Measurements from ENCODE around the gene GALNT18. TPM values are rescaled to one million over a fixed set of nuclear protein-coding genes. Genes with fewer than 3 reads are reported as not detected.

Gene GALNT18
- total RNA-seq, 1 donor from 2014 or later = 2.1 TPM

DNA sequence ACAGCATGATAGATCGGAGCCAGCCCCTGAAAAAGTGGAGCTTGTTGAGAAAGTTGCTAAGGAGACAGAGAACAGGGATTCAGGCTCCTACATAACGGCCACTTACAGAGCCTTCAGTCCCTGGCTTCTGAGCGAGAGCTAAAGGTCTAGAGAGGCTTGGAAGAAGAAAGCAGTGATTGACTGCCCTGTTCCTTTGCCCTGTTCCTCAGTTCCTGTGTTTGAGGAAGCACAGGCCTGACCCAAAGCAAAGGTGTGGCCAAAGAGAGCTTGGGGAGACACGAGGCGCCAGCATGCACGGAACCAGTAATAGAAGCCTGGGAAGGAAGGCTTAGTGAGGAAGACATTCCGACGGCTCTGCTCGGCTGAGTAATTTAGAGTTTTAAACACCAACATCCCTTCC lies 194.7 kb downstream of the GALNT18 start:
- TF ChIP-seq, protein P1, sequence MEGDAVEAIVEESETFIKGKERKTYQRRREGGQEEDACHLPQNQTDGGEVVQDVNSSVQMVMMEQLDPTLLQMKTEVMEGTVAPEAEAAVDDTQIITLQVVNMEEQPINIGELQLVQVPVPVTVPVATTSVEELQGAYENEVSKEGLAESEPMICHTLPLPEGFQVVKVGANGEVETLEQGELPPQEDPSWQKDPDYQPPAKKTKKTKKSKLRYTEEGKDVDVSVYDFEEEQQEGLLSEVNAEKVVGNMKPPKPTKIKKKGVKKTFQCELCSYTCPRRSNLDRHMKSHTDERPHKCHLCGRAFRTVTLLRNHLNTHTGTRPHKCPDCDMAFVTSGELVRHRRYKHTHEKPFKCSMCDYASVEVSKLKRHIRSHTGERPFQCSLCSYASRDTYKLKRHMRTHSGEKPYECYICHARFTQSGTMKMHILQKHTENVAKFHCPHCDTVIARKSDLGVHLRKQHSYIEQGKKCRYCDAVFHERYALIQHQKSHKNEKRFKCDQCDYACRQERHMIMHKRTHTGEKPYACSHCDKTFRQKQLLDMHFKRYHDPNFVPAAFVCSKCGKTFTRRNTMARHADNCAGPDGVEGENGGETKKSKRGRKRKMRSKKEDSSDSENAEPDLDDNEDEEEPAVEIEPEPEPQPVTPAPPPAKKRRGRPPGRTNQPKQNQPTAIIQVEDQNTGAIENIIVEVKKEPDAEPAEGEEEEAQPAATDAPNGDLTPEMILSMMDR (IDR thresholded peaks at IDR 0.05; ENCODE audit: unreplicated experiment) = no peak

DNA sequence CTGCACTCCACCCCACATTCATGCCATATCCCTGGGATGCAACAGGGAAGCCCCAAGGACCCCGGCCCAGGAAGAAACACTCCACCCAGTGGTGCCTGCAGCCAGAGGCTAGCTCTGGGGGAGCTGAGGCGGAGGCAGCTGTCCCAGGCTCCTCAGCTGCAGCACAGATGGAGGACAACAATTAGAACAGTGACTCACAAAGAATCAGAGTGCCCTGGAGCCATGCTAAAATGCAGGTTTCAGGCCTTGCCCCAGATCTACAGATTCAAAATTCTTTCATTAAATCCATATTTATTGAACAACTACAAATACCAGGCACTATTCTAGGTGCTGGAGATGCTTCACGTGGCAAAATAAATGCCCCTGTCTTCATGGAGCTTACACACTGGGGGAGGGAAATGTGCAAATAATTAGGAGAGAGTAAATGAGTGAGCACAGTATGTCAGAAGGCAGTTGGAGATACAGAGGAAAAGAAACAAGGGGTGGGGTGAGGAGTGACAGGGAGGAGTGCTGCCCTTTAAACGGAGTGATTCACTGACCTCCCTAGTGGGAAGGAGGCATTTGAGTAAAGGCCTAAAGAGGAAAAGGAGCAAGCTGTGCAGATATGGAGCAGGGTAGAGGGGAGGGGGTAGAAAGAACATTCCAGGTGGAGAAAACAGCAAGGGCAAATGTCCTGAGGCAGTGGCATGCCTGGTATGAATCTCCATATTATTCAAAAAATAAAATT lies 195.4 kb downstream of the GALNT18 start:
- H3K36me3 Mint-ChIP-seq (ENCODE audit: insufficient read depth) = no peaks in the 10 kb centered on the region
- H3K27ac Mint-ChIP-seq = no peak overlapping the region
- TF ChIP-seq, protein P1 (IDR thresholded peaks at IDR 0.05; ENCODE audit: unreplicated experiment) = no peak
- peaks cover 15% of the 10 kb centered on the region for H3K27me3 Mint-ChIP-seq
- no peak for DNase-seq (ENCODE audit: low spot score, unreplicated experiment)
- H3K4me3 Mint-ChIP-seq (ENCODE audit: low read depth) = no peak overlapping the region
- peaks cover 5% of the 10 kb centered on the region for H3K4me1 Mint-ChIP-seq (ENCODE audit: low read depth)
- no peaks in the 10 kb centered on the region for H3K9me3 Mint-ChIP-seq (ENCODE audit: low read depth)

More for the DNA sequence above, 194.7 kb downstream of the GALNT18 start:
- Mint-ChIP-seq H3K36me3 (ENCODE audit: insufficient read depth) (no peaks in the 10 kb centered on the region), H3K4me3 (ENCODE audit: low read depth) (no peak overlapping the region), H3K27me3 (peaks cover 15% of the 10 kb centered on the region), H3K4me1 (ENCODE audit: low read depth) (peaks cover 5% of the 10 kb centered on the region), H3K9me3 (ENCODE audit: low read depth) (no peaks in the 10 kb centered on the region), H3K27ac (no peak overlapping the region)
- no peak for DNase-seq (ENCODE audit: low spot score, unreplicated experiment)

DNA sequence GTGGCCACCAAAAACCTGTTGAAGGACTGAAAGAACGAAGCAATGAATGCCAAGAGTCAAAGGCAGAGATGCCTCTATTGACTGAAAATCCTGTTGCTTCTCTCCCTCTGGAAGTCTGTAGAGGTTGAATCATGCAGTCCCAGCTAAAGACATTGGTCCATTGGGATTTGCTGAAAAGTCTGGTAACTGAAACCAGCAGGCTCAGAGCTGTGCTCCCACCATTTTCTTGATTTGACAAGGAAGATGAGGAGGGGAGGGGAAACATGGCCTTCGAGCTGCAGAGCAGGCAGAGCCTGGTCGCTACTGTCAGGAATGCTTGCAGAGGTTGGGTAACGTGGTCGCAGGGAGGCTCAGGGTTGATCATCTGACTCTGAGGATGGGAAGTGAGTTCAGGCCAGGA lies 196.0 kb downstream of the GALNT18 start:
- Mint-ChIP-seq H3K4me1 (ENCODE audit: low read depth) (peaks cover 5% of the 10 kb centered on the region), H3K4me3 (ENCODE audit: low read depth) (no peak overlapping the region), H3K9me3 (ENCODE audit: low read depth) (no peaks in the 10 kb centered on the region), H3K36me3 (ENCODE audit: insufficient read depth) (no peaks in the 10 kb centered on the region), H3K27ac (no peak overlapping the region), H3K27me3 (peaks cover 17% of the 10 kb centered on the region)
- no peak for DNase-seq (ENCODE audit: low spot score, unreplicated experiment)
- TF ChIP-seq, protein P1 (IDR thresholded peaks at IDR 0.05; ENCODE audit: unreplicated experiment) = no peak

DNA sequence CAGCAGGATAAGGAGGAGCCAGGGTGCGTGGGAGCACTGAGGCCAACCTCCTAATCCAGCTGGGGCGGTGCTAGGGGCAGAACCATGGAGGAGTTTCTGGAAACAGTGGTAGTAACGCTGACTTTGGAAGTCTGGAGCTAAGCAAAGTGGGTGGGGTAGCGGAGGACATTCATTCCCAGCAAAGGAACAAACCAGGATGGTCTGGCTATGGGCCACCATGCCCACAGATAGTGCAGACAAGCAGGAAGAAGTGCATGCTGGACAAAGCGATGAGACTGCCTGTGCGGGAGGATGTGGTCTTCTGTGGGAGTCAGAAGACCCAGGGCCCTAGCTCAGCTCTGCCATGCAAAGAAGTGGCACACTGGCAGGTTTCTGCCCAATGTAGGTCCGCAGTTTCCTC lies 197.1 kb downstream of the GALNT18 start:
- H3K9me3 Mint-ChIP-seq (ENCODE audit: low read depth) = no peaks in the 10 kb centered on the region
- peaks cover 7% of the 10 kb centered on the region for H3K4me1 Mint-ChIP-seq (ENCODE audit: low read depth)
- no peak overlapping the region for H3K27ac Mint-ChIP-seq
- H3K27me3 Mint-ChIP-seq = peaks cover 17% of the 10 kb centered on the region
- no peaks in the 10 kb centered on the region for H3K36me3 Mint-ChIP-seq (ENCODE audit: insufficient read depth)
- TF ChIP-seq, protein P1 (IDR thresholded peaks at IDR 0.05; ENCODE audit: unreplicated experiment) = no peak
- no peak overlapping the region for H3K4me3 Mint-ChIP-seq (ENCODE audit: low read depth)
- DNase-seq (ENCODE audit: low spot score, unreplicated experiment) = no peak

DNA sequence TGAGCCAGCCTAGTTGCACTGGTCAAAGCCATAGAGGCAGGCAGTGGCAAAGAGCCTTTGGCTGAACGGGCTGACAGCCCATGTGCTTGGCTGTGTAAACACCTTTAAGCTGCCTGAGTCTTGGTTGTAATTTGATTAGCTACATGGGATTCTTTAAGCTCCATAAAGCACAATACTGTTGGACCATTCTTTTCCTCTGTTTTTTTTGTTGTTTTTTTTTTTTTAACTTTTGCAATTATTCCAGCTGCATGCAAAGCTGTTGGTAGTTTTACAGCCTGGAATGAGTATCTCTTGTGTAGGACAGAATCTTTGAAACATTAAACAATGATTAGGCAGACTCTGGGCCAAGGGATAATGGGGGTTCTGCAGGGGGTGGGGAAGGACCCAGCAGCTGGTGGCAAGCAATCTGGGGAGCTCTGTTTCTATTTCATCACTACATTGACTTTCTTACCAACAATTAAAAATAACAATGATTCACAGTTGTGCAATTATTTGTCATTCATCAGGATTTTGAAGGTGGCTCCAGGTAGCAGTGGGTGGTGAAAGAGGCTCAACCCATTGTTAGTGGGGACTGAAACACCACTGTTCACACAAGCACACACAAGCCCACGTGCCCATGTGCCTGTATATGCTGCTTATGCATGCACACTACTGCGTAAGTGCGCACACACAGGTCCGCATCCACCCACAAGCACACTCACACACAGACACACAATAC lies 199.2 kb downstream of the GALNT18 start:
- TF ChIP-seq, protein P1 (IDR thresholded peaks at IDR 0.05; ENCODE audit: unreplicated experiment) = no peak
- no peaks in the 10 kb centered on the region for H3K9me3 Mint-ChIP-seq (ENCODE audit: low read depth)
- no peak overlapping the region for H3K4me3 Mint-ChIP-seq (ENCODE audit: low read depth)
- H3K27me3 Mint-ChIP-seq = peaks cover 12% of the 10 kb centered on the region
- peaks cover 7% of the 10 kb centered on the region for H3K4me1 Mint-ChIP-seq (ENCODE audit: low read depth)
- no peak overlapping the region for H3K27ac Mint-ChIP-seq
- no peak for DNase-seq (ENCODE audit: low spot score, unreplicated experiment)
- no peaks in the 10 kb centered on the region for H3K36me3 Mint-ChIP-seq (ENCODE audit: insufficient read depth)

Data from progenitor cell of endocrine pancreas (in vitro differentiated cells).